Choroid plexus epithelial cell (primary cell): ENCODE measurements around the gene AKTIP.

Source experiments
- DNase-seq: peaks from one replicate; pipeline ENCODE4 v3.0.0-alpha.2; 2010; ENCODE audit warnings: low read depth
- H3K4me3 ChIP-seq: 2 replicates; pipeline ENCODE4 v1.5.1; 2011; ENCODE audit warnings: low read depth, mild to moderate bottlenecking, control low read depth, low read length, moderate library complexity
- CTCF ChIP-seq: conservative IDR thresholded peaks from 2 replicates; pipeline ENCODE4 v1.5.1; 2011; ENCODE audit warnings: low read depth, mild to moderate bottlenecking, control low read depth, inconsistent platforms, low read length, moderate library complexity

The AKTIP gene

GRCh38 chr16:53537626-53538025 is 34.6 kb upstream of the AKTIP start:
- TF ChIP-seq CTCF, result no peak
- DNase-seq, result no peak
- no peak overlapping the region for H3K4me3 ChIP-seq

- H3K4me3 ChIP-seq, result no peak overlapping the region
- TF ChIP-seq CTCF, result no peak
- no peak for DNase-seq
Observed at GRCh38 chr16:53534206-53534605, 31.2 kb upstream of the AKTIP start.

- DNase-seq, result no peak
- TF ChIP-seq CTCF, result no peak
- no peak overlapping the region for H3K4me3 ChIP-seq
Observed at GRCh38 chr16:53530741-53531140, 27.7 kb upstream of the AKTIP start.

GRCh38 chr16:53530046-53530445 is 27.0 kb upstream of the AKTIP start:
- no peak for TF ChIP-seq CTCF
- no peak for DNase-seq
- no peak overlapping the region for H3K4me3 ChIP-seq

GRCh38 chr16:53529513-53529912 is 26.5 kb upstream of the AKTIP start:
- no peak for DNase-seq
- H3K4me3 ChIP-seq, result no peak overlapping the region
- no peak for TF ChIP-seq CTCF

- H3K4me3 ChIP-seq, result no peak overlapping the region
- no peak for DNase-seq
- TF ChIP-seq CTCF, result no peak
Observed at GRCh38 chr16:53528797-53529196, 25.8 kb upstream of the AKTIP start.

- no peak for TF ChIP-seq CTCF
- H3K4me3 ChIP-seq, result no peak overlapping the region
- DNase-seq, result no peak
Observed at GRCh38 chr16:53523971-53524548, 21.1 kb upstream of the AKTIP start.
